ENCODE measurements around the gene MRFAP1.
"Not testable (repeated sequence)": the region's sequence is repeated elsewhere in the genome, so short reads cannot be mapped to it uniquely, and the experiment has no call there.

Gene MRFAP1

GRCh38 chr4:6634746-6635145, 5.7 kb upstream of the MRFAP1 start:
- DNase-seq (ENCODE audit: low spot score): no peak

DNA sequence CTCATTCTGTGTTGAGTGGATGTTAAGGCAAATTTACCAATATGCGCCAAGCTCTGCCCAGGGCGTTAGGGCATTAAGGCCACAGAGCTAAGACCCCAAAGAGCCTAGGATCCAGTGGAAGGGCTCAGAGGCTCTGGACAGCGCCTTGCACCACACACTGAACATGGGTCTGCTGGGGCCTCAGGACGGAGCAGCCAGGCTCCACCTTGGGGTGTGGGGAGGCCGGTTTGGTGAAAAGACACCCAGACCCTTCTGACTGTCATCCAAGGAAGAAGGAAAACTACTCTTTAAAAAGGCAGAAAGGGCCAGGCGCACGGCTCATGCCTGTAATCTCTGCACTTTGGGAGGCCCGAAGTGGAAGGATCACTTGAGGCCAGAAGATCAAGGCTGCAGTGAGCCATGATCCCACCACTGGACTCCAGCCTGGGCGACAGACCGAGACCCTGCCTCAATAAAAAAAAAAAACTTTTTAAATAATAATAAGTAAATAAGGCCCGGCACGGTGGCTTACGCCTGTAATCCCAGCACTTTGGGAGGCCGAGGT, 1.3 kb upstream of the MRFAP1 start:
- DNase-seq (ENCODE audit: low spot score): no peak

DNA sequence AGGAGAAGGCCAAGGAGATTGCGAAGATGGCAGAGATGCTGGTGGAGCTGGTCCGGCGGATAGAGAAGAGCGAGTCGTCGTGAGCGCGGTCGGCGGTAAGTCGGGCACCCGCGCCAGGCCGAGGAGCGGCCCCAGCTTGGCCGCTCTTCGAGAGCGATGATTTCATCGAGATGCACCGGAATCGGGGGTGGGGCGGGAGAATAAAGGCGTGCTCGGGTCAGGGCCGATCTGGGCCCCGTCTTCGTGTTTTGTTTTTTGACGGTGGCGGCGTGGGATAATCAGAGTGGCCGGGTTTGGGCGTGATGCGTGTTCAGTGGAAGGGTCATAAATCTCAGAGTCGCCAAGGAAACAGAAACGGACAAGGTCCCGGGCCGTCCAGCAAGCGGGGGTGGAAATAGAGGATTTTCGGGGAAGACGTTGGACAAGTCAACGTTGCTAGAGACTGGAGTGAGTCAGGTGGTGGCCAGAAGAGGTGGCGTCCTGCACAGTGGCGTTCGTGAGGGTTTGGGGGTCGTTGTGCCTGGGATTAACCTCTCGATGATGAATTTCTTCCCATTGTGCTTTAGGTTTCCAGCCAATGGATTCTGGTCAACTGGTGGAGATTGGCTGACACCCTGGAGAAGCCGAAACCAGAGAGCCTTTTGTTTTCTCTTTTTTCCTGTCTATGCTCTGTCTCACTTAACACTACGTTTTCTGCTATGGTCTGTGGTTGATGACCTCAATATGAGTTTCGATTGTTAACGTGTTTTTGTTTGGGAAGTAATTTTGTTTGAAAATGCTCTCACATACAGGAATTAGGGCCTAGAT, 882 bp downstream of the MRFAP1 start:
- peak; percentile 75 for DNase-seq (ENCODE audit: low spot score)

- DNase-seq (ENCODE audit: low spot score): no peak
These were observed 1.5 kb downstream of the MRFAP1 start for GRCh38 chr4:6641971-6642320.

GRCh38 chr4:6643141-6643847, 2.8 kb downstream of the MRFAP1 start:
- no peak for DNase-seq (ENCODE audit: low spot score)

DNA sequence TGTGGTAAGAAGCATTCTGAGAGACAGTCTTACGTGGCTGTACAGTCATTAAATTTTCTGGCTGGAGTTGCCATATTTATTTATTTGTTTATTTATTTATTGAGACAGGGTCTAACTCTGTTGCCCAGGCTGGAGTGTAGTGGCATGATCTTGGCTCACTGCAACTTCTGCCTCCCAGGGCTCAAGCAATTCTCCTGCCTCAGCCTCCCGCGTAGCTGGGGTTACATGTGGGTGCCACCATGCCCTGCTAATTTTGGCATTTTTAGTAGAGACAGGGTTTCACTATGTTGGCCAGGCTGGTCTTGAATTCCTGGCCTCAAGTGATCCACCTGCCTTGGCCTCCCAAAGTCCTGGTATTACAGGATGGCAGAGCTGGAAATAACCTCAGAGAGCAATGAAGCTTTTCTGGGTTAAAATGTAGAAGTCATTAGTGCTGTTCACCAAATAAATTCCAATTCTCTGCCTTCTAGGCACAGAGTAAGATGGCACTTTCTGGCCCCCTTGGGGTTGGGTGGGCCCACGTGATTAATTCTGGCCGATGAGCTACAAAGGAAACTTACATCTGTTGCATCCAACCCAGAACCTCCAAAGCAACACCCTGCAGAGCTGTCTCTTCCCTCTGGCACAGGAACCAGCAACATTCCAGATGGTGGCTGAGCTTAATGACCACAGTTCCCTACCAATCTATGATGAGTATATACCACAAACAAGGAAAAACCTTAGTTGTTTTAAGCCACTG, 4.5 kb downstream of the MRFAP1 start:
- no peak for DNase-seq (ENCODE audit: low spot score)

- no peak for DNase-seq (ENCODE audit: low spot score)
These were observed 6.7 kb downstream of the MRFAP1 start for GRCh38 chr4:6647169-6647568.

GRCh38 chr4:6647582-6648230, 7.2 kb downstream of the MRFAP1 start:
- no peak for DNase-seq (ENCODE audit: low spot score)

DNA sequence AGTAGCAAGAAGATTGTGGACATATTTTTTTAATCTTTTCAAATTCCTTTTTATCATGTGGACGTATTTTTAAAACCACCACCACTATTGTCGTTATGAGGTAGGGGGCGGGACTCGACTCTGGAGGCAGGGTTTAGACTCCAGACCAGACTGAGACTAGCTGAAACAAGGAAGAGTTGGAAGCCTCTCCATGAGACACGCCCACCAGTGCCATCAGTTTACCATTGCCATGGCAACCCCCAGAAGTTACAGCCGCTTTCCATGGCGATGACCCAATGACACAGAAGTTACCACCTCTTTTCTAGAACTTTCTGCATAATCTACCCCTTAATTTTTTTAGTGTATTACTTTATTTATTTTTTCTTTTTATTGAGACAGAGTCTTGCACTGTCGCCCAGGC, 8.7 kb downstream of the MRFAP1 start:
- DNase-seq (ENCODE audit: low spot score): no peak

DNA sequence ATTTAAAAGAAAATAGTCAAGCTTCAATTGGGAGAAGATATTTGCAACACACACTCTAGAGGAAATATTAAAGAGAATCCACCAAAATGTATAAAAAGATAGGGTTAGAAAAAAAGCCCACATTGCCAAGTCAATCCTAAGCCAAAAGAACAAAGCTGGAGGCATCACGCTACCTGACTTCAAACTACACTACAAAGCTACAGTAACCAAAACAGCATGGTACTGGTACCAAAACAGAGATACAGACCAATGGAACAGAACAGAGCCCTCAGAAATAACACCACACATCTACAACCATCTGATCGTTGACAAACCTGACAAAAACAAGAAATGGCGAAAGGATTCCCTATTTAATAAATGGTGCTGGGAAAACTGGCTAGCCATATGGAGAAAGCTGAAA, 13.7 kb downstream of the MRFAP1 start:
- DNase-seq (ENCODE audit: low spot score): not testable (repeated sequence)

GRCh38 chr4:6655291-6655690, 14.8 kb downstream of the MRFAP1 start:
- not testable (repeated sequence) for DNase-seq (ENCODE audit: low spot score)

DNA sequence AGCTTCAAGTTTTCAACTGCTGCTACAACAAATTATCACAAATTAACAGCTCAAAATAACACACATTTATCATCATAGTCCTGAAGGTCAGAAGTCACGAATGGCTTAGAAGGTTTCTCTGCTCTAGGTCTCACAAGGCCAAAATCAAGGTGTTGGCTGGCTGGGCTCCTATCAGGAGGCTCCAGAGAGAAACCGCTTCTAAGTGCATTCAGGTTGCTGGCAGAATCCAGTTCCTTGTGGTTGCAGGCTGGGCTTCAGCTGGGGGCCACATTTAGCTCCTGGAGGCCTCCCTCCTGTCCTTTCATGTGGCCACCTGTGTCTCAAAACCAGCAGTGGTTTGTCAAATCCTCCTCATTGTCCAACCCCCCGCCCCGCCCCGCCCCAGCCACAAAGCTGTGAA, 15.4 kb downstream of the MRFAP1 start:
- no peak for DNase-seq (ENCODE audit: low spot score)

DNA sequence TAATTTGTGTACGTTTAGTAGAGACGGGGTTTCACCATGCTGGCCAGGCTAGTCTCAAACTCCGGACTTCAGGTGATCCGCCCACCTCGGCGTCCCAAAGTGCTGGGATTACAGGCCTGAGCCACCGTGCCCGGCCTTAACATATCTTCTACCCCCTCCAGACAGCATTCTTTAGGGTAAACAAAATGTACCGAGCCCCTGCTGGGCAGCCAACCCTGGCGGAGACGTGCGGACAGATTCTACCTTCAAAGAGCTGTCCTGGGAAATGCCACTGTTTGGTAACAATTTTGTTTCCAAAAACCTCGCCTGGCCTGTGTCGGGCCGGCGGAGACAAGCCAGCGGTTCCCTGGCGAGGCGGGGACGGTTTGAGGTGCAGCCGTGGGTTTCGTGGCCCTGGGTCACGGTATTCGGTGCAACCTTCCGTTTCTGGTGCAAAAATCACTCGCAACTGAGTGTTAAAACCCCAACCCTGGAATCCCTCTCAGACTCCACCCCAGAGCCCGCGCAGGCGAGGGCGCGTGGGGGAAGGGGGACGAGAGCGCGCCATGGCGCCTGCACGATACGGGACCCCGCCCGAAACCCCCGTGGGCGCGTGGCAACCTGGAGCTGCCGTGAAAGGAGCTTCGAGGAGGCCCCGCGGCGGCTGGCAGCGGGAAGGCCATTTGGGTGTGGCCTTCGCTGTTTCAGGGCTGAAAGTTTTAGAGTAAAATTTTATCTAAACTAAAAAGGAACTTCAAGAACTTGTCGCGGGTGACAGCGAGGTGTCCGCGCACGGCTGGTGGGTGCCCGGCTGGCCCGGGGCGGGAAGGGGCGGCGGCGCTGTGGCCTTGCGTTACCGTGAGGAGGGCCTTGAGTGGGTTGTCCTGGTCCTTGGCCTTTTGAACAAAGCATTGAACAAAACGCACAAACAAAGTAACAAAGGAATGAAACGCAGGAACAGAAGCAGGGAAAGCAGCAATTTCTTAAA, 17.0 kb downstream of the MRFAP1 start:
- no peak for DNase-seq (ENCODE audit: low spot score)

- no peak for DNase-seq (ENCODE audit: low spot score)
These were observed 17.7 kb downstream of the MRFAP1 start for GRCh38 chr4:6658209-6658595.

DNA sequence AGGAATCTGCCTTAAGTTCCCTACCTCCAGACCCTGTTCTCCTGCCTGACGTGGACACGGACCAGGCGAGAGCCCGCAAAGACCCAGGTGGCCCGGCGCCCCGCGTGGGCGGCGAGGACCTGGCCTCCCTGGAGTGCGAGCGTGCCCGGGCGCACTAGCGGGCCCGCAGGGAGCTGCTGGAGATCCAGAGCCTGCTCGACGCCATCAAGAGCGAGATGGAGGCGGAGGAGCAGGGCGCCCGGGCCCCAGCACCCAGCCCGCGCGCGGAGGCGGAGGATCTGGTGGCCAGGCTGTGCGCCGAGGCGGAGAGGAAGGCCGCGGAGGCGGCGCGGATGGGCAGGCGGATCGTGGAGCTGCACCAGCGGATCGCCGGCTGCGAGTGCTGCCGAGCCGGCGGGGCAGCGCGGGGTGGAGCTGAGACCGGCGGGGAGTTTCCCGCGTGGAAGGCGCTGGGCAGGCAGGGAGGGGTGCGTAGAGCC, 18.2 kb downstream of the MRFAP1 start:
- peak; percentile 61 for DNase-seq (ENCODE audit: low spot score)

- no peak for DNase-seq (ENCODE audit: low spot score)
These were observed 19.4 kb downstream of the MRFAP1 start for GRCh38 chr4:6659897-6660296.

- DNase-seq (ENCODE audit: low spot score): no peak
These were observed 19.9 kb downstream of the MRFAP1 start for GRCh38 chr4:6660430-6660829.

DNA sequence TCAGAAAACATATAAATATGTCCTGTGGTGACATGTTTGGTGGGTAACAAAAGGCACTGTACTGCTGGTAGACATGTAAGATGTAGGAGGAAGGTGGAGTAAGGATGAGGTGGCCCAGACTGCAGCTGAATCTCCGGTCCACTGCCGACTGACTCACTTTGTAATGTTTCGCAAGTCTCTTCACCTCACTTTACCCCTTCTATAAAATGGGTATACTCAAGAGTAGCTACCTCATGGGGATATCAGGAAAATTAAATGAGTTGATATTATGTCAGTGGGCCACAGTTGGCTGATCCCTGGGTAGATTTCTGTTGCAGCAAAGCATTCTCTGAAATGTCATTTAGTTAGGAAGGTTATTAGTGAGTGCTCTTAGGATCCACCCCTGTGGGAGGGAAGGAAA, 22.1 kb downstream of the MRFAP1 start:
- DNase-seq (ENCODE audit: low spot score): no peak

- DNase-seq (ENCODE audit: low spot score): no peak
These were observed 23.3 kb downstream of the MRFAP1 start for GRCh38 chr4:6663596-6664393.

- no peak for DNase-seq (ENCODE audit: low spot score)
These were observed 24.8 kb downstream of the MRFAP1 start for GRCh38 chr4:6665320-6665654.
